Retina (tissue), 1 donor: Measurements from ENCODE around the gene IFT88.
A peak's percentile ranks its signal among the peaks of the same experiment; 100 is the strongest.
"Not testable (repeated sequence)": the region's sequence is repeated elsewhere in the genome, so short reads cannot be mapped to it uniquely, and the experiment has no call there.

Experiments
- DNase-seq: peaks from one replicate; pipeline ENCODE4 v3.0.0-alpha.2; 2016

IFT88 gene

DNA sequence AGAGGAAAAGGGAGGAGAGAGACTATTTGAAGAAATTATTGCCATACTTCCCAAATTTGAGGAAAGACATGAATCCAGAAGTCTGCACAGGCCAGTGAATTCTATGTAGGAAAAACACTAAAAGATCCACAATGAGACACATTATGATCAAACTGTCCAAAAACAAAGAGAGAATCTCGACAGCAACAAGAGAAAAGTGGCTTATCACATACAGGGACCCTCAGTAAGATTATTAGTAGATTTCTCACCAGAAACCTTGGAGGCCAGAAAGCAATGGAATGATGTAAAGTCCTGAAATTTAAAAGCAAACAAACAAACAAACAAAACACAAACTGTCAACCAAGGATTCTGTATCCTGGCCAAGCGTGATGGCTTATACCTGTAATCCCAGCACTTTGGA lies 80.8 kb downstream of the IFT88 start:
- no peak for DNase-seq

DNA sequence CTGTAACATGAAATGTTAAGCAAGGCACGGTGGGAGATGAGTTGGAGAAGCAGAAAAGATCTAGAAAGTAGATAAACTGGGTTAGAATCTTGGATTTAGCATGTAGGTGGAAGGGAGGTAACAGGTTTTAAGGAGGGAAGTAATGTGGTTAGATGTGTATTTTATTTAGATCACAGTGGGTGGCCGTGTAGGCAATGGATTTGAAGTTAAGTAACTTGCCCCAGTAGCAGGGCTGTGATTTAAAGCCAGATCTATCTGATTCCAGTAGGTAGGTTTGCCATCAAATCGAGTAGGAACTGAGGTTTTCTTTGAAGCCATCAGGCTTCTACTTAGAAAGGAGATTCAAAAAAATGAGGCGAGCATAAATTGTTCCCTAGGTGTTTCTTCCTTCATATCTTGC lies 86.0 kb downstream of the IFT88 start:
- no peak for DNase-seq

DNA sequence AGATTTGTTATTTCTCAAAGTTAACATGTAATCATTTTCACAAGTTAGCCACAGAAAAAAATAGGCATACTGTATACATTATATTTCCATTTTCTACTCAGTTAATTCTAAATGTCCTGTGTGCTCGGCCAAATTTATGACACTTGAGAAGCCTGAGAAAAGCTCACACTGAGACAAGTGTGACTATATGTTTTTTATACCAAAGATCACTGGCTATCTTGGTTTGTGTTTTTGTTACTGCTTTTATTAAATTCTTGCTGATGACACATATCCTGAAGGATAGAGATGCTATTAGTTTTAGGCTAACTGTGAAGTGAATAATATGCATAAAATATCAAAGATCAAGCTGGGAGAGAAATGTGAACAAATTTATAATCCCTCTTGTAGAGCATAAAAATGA lies 87.2 kb downstream of the IFT88 start:
- no peak for DNase-seq

DNA sequence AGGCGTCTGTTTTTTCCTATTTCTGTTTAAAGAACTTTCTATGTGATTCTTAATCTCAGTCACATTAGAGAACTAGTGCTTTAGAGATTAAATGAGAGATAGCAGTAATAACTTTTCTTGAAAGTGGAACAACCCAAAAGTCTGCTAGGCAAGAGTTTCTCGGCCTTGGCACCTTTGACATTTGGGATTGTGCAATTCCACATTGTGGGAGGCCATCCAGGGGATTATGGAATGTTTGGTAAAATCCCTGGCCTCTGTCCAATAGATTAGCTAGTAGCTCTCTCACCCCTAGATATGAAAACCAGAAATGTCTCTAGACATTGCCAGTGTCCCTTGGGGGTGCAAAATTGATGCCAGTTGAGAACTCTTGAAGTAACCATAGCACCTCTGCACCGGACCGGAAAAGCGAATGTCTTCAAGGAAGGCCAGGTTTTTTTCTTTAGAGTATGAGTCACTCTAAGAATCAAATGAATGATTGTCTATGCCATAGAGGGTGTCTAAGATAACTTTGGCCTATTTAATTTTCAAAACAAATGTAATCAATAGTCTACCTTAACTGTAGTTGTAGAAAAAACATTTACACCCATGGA lies 91.6 kb downstream of the IFT88 start:
- DNase-seq: no peak

DNA sequence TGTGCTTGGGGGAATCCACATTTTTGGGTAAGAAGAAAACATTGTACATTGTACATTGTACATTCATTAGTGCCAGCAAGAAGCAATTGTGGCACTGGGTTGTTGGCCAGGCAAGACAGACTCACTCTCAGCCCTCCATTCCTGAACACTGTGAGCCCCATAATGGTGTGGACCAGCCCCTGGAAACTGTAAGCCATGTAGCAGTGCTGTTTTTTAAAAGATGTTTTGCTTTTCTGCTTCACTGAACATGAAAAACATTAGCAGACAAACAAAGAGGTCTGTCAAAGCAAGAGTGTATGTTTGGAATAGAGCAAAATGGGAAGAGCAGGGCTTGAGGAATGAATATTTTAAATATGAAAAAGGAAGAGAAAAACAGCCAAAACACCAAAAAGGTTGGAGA lies 97.4 kb downstream of the IFT88 start:
- DNase-seq: peak; percentile 19

DNA sequence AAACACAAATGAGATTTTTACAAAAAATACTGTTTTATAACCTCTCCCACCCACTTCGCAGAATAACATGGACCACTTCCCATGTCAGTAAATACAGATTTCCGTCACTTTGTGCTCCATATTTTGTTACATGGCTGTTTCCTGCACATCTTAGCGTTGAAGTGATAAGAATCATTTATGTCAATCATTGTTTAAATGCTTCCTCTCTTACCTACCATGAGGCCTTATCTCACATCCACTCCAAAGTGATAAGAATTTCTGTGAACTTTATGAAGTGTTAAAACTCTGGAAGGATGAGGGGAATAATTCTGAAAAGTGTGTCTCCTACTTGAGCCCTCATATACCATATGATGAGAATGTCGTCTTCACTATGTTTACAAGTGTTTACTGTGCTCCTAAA lies 100.0 kb downstream of the IFT88 start:
- DNase-seq: no peak

DNA sequence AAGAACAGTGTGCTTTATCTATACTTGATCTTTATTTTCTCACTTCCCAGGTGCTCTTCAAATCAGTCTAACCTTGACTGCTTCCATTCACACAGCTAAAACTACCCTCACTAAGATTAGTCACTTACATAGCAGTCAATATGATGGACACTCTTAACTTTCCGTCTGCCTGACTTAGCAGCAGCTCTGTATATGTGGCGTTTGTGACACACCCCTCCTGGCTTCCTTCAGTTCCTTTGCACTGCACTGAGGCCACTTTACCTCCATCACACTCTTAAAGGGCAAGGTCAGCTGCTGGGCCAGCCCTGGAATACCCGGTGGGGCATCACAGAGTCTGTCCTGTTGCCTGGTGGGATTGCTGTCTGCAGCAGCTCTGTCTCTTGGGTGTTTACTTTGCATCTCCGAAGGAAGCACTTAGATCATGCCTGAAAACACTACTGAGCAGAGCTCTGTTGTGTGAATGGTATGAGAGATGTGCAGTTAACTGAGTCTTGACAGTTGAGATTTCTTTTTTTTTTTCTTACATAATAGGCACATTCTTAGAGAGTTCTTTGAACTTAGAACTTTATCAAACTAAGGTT lies 101.0 kb downstream of the IFT88 start:
- DNase-seq: peak; percentile 50

DNA sequence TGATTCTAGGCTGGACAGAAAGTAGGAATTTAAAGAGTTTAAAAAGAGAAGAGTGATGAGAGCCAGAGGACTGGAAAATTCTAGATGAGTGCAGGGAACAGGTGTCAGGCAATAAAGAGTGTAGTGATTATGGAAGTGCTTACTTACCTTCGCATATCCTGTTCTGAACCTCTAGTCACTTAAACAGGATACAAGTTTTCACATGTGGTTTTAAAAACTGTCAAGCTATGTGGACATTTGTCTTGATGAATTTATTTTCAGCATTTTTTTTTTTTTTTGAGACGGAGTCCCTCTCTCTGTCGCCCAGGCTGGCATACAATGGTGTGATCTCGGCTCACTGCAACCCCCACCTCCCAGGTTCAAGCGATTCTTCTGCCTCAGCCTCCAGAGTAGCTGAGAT lies 102.2 kb downstream of the IFT88 start:
- no peak for DNase-seq

DNA sequence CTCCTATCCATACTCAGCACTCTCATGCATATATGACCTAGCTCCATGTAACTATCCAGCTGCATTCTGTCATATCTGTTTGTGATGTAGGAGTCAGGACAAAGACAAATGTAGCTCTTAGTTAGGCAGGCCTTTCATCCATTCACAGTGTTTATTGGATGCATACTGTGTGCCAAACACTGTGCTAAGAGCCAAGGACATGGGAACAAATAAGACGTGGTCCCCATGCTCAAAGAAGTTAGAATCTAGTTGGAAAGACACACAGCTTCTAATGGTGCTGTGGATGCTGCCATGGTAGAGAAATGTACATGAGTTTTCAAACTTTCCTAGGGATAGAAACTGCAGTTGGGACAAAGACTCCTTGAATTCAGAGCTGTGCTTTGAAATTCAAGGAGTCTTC lies 104.8 kb downstream of the IFT88 start:
- DNase-seq: no peak

DNA sequence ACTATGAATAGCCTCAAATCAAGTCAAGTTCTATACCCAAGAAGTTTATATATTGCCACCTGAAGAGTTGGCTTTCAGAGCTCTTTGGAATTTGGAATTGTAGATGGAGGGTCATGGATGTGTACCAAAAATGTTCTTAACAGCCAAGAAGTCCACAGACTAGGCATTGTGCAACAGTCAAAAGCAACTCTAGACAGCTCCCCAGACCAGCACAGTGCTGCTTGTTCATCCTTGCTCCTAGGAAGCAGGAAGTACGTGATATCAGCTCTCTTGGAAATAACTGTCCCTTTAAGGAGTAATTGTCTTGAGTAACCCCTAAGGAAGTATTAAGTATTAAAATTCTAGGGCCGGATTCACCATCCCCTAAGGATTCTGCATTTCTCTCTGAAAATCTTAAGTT lies 105.8 kb downstream of the IFT88 start:
- no peak for DNase-seq

DNA sequence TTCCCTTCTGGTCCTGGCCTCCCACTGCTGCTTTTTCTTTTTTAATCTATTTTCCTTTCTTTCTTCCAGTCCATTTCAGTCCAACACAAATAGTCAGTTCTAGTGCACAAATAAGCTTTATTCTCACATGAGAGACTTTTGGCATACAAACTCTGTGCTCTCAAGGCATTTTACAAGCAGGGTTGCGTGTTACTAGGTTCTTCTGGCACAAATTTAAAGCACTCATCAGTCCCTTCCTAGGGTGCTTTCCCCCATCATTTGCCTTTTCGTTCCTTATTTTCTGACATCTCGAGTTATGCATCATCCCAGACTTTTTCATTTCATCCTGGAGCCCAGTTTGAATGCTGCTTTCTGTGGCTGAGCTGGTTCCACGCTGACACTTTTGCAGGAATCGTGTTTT lies 106.8 kb downstream of the IFT88 start:
- no peak for DNase-seq

DNA sequence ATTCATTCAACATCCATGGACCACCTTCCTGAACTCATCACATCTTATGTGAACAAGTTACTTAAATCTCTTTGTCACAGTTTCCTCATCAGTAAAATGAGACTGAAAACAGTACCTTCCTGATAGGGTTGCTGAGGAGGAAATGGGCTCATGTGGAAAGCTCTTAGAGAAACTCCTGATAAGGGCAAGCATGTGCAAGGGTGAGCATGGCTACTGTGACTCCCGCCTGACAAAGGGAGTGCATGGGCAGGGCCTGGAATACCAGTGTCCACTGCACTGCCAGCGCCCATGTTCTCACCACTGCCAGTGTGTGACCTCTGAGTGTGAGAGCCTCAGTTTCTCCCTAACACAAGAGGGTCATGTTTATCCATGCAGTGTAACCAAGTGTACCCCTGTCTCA lies 109.3 kb downstream of the IFT88 start:
- DNase-seq: no peak

DNA sequence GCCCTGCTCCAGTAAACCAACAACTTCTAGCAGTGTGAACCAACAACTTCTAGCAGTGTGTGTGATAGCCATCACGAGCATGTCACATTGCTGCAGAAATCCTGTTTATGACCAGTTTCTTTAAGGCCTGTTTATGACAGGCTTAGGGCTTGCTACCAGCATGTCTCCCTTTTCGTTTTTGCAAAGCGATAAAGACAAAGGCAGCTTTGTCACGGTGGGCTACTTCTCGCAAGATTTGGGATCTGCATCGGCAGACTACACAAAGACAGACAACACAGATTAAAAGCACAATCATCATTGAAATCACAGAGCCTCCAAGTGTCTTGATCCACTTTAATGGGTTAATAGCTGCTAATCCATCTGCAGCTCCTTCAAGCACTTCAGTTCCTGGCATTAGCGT lies 111.6 kb downstream of the IFT88 start:
- peak; percentile 60 for DNase-seq

DNA sequence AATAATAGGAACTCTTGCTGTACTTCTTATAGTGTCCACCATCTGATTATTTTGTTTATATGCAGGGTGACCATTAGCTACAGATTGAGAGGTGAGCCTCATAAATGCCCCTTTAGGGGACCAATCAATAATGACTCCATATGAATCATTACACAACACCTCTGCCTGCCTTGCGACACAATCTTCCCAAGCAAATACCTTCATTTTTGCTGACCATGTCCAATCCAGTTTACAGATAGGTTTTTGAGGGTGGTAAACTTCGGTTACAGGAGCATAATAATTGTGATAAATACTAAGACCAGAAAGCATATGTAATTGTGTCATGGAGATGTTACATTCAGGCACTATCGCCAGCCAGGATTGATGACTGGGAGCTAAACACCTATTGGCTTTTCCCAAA lies 112.9 kb downstream of the IFT88 start:
- no peak for DNase-seq

DNA sequence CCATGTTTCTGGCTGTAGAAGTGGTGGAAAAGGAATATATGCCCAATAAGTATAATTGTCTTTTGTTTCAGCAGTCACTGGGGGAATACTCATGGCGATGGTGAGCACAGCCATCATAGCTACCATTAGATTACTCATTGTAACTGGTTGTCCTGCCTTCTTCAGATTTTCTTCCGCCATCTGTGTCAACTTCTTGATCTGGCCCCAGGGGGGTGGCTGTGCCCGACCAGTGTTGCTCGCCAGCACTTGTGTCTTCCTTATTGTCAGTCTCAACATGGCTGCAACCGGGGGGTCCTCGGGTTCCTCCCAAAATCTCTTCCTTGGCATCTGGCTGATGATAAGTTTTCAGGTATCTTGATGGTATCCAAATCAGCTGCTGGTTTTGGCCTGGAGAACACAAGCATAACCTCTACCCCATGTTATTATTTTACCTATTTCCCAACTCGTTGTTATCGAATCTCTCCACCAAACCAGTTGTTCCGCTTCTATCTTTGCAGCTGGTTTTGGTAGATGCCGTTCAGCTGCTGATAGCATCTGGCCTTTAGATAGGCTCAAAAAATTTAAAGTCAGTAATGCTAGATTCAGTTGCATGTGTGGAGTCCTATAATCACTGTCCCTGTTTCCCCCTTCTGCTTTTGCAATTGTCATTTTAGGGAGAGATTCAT lies 113.6 kb downstream of the IFT88 start:
- DNase-seq: no peak

DNA sequence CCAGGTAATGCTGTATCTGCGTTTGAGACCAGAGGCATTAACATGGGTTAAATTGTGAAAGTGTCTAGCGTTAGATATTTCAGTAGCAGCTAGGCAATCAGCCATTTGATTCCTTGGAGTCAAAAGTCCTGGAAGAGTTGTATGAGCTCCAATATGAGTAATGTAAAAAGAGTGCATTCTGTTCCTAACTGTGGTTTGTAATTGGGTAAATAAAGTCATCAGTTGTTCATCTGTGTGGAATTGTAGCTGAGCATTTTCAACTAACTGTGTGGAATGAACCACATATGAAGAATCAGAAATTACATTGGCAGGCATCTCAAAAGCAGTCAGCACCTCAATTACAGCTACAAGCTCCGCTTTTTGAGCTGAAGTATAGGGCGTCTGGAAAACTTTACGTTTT lies 114.5 kb downstream of the IFT88 start:
- not testable (repeated sequence) for DNase-seq

DNA sequence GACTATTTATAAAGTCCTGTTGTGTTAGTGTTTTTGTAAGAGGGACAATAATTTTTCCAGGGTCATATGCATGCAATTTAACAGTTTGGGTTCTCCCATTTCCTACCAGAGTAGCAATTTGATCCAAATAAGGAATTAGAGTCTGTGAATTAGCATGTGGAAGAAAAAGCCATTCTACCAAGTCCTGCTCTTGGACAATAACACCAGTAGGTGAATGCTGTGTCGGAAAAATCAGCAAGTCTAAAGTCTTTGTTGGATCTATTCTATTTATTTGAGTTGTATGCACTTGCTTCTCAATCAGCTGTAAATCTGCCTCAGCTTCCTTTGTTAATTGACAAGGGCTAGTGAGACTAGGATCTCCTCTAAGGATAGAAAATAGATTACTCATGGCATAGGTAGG lies 115.1 kb downstream of the IFT88 start:
- DNase-seq: no peak

DNA sequence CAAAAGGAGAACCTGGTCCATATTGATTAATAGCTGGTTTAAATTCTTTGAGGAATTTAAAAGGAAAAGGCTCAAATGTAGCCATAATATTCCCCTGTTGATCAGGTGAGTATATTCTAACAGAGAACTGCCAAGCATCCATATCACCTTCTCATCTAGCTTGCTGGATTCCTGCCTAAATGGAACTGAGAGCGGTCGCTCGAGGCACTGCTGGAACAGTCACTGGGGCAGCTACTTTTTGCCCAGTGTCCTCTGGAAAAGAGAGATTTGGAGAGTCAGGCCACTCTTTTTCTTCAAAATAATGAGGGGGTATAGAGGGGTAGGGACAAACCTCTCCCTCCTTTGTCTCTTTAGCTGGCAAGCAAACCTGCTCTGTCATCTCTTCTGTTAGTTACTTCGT lies 117.1 kb downstream of the IFT88 start:
- peak; percentile 9 for DNase-seq

DNA sequence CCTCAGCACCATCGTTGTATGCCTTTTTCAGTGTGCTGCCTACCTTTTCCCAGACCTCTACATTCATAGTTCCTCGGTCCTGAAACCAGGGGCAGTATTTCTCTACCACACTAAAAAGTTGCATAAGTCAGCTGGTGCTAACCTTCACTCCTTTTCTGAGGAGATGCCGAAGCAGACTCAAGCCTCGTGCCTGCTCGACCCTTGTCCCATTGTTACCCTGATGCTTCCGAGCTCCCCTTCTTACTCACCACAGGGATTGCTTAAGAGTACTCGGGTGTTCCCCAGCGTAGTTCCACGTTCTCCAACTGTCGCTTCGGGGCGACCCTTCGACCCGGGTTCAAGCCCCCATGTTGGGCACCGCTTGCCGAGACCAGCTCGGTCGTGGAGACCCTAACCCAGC lies 117.6 kb downstream of the IFT88 start:
- DNase-seq: peak; percentile 49

DNA sequence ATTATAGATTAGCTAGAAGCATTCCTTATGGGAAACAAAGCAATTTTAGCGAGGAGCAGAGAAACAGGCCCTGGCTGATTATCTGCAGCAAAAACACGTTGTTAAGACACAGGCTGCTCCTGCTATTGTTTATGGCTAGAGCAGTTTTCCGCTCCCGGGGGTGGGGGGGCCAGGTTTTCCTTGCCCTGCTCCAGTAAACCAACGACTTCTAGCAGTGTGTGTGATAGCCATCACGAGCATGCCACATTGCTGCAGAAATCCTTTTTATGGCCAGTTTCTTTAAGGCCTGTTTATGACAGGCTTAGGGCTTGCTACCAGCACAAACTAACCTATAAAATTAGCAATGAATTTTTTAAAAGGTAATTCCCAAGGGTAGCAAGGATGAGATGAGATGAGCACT lies 118.1 kb downstream of the IFT88 start:
- peak; percentile 47 for DNase-seq

DNA sequence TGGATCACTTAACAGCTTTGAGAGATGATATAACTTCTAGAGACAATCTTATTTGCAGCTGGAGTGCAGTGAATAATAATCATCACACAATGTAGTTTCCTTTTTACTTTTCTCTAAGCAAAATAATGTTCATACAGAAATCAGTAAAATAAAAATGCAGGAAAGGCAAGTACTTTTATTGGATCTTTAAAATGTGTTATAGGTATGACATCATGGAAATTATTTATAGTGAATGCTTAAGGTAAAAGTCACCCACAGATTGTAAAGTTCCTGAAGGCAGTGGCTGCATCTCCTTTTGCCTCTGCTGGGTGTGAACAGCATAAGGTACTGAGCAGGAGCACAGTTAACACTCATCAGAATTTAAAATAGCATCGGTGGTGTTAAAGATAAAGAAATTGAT lies 119.2 kb downstream of the IFT88 start:
- no peak for DNase-seq

DNA sequence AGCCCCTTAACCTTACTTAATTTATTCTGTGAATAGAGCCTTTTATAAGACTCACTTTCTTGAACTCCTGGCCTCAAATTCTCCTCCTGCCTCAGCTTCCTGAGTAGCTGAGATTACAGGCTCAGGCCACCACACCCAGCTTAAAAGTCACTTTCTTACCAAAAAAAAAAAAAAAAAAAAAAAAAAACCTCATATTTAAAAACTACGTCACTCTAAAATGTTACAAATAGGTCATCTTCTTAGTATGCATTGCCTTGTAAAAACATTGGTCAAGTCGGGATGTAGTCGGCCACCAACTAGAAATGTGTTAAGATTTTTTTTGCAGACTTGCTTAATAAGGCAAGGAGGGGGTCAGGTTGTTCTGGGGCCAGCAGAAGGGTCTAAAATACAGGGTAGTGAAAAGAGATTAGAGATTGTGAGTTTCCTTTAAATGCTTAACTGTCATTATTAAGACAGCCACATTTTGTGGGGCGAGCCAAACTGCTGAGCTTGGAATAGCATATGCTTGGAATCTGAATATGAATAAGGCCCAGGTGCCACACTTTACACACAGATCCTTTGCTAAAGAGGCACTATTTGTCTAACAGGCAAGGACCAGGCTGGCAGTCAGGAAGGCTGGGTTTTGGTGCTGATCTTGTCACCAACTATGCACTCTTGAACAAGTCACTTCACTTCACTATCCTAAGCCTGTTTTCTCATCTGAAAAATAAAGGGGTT lies 120.1 kb downstream of the IFT88 start:
- no peak for DNase-seq

DNA sequence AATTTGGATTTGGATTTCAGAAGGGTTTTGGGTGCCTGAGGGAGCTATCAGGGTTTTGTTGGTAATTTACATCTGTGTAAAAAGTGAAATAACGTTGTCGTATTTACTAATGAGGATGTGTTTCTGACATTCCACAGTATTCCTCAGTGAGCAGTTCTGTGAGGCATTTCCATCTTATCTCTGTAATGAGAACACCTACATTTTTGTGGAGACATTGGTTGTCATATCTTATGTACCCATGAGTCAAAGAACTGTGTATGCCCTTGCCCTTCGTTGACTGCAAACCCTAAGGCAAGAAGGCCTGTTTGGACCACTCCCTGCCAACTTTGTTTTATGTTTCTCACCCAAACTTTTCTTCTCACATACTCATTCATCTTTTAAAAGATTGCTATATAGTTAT lies 122.3 kb downstream of the IFT88 start:
- DNase-seq: no peak

DNA sequence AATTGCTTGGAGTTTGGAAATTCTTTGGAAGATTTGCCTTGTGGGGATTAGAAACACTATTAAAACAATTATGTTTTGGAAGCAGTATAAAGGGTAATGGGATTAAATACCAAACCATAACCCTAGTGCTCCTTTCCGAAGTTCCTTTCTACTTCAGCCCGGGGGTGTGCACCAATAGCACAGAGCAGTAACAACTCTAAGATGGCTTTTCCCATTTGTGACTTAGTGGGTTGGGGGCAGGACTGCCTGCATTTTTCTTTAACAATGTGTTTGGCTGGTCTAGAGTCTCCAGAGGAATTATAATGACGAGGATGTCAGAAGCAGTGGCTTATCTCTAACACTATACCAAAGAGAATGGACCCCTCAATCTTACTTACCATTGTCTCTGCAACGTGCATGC lies 124.7 kb downstream of the IFT88 start:
- DNase-seq: no peak
